SKM-1 (cell line): ENCODE data around the gene SH3RF3.

Experiments used
- DNase-seq: peaks from one replicate; lab custom pipeline; 2025; ENCODE audit not compliant: unreplicated experiment; lab: John Stamatoyannopoulos, UW

The SH3RF3 gene

DNA sequence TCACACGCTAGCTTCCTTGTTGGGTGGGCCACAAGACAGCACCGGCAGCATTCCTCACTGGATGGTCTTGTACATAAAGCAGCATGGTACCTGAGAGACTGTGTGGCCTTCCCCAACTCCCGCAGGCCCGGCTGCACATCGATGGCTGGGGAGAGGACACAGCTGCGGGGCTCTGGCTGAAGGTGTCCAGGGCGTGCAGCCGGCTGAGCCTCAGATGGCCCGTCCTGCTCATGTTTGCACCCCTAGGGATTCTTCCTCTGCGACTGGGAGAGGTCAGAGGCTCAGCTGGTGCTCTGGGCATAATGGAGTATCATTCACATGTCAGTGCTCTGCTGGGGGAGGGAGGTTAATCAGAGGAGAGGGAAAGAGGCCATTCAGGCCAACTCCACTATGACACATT, 276.9 kb downstream of the SH3RF3 start:
- no peak for DNase-seq

DNA sequence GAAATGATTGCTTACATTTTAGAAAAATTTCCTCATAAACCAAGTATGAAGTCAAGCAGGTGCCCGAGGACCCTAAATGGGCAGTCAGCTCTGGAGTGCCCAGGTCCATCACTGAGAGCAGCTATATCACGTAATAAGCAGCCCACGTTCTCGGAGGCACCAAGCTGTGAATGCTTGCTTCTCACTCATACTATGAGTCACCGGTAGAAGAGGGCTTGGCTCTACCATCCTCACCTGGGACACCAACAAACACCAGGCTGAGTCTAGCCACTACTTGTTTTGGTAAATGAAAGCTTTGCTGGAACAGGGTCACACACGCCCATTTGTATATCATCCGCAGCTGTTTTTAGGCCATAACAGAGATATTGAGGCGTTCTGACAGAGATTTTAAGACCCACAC, 277.3 kb downstream of the SH3RF3 start:
- no peak for DNase-seq

DNA sequence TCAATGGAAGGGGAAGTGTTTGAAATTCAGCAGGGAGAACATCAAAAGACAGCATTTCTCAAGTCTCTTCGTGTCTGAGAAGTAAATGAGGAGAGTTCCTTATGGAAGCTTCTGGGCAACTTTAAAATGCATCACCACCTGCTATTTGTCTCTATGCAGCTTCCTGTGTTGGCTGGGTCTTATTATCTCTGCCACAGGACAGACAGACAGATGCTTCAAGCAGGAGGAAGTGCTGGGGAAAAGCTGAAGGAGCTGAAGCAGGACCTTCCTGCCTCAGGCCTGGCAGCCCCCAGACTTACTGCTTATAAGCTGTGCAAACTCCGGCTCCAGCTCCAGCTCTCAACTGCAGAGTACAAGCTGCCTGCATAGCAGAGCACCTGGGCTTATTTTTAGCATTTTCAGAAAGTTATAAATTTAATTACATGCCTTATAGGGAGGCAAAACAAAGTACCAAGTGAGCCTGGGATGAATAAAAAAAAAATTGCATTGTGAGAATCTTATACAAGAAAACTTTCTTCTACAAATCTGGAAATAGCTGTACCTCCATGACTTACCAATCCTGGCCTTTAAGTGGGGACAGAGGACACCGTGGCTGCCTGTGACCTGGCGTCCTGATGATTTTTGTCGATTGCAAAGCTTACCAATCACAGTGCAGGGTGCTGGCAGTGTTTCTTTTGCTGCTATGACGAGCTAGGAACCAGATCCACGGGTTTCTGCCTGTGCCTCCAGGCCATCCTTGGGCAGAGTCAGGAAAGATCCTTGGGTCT, 278.5 kb downstream of the SH3RF3 start:
- DNase-seq, result no peak

DNA sequence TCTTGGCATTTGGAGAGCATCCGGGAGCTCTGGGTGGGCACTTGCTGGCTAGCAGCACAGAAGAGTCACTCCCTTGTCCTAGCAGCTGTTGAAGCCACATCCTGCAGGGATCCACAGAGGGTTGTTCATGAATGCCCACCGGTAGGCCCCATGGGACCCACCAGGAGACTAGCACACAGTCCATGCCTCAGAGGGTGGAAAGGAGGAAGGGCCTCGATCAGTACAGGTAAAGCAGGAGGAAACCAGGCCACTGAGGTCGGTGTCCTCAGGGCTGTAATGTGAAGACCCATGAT, 279.0 kb downstream of the SH3RF3 start:
- no peak for DNase-seq

DNA sequence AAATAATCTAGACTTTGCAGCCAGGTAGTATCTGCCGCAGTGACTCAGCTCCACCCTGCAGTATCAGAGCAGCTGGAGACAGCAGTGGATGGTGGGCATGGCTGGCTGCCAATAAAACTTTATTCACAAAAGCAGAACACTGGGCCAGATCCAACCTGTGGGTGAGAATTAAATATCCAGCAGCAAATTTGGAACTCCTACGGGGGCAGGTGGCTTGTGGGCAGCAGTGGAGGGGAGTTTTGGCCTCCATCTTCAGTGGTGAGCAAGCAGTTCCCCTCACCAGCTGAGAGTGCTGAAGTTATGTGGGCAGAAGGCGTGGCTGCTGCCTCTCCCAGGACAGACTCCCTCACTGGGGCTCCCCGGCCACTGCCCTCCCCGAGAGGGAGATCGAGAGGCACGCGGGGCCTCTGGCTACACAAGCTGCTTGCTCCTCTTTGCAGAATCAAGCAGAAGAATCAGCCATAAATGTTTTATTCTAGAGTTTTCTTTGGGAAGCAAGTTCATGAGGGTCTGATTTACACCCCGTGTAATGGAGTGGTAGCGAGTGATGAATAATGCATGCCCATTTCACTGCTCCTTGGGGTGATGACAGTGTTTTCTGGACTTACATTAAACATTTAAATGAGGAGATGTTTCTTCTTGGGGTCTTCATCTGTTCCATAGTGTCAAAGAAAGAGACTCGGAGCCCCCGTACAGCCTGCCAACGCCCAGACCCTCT, 280.5 kb downstream of the SH3RF3 start:
- DNase-seq, result no peak

DNA sequence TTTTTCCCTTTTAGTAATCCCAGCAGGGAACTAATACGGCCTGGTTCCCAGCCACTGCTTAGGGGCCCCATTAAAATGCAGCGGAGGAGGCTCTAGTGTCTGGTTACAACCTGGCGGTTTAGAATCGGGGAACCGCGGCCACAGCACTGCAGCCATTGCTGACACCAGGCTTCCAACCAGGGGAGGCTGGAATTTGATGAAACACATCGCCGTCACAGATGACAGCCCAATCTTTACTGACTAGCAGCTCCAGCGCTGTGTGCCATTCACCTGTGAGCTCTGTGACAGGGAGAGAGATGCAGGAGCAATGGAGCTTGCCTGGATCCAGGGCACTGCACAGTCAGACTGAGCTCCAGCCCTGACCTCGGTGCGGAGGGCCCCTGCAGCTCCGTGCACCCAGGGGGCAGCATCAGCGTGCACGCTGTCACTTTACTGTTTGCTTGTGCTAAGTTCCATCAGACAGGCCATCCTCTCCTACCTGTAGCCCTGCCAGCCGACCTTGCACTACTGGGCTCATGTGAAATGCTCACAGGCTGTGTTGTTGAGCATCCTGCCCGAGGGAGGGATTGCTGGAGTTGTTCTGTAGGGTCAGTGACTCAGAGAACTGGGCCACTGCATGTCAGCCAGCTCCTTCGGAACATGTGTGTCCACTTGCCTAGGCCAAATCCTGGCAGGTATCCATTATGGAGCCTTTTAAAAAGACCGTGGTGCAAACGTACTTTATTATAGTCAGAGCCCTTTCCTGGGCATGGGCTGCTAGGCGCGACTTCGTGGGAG, 281.2 kb downstream of the SH3RF3 start:
- DNase-seq, result no peak

DNA sequence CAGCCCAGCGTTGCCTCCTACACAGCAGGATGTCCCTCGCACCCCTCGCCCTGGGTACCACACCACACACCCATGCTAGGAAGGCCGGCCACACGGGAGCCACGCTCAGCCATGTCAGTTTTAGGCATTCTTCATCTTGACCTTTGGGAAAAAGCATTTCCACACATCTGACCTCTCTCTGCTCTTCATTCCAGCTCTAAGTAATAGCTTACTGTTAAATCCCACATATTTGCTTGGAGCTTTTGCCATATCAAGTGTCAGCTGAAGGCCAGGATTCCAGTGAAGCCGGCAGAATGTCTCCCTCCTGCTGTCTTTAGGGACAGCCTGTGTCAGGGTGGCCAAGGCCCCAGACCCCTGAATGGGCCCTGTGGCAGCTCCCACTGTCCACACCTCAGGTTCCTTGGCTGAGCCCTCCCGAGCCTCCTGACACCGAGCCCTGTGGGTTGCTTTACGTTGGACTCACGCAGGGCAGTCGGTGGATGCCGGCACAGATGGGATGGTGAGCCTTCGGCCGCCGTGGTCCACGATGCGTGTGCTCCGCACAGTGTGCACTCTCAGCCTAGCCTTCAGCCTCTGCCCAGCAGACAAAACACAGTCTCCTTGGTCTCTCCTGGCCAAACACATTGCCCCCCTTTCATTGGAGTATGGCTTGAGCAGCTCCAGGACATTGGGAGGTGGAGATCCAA, 282.8 kb downstream of the SH3RF3 start:
- DNase-seq, result no peak

DNA sequence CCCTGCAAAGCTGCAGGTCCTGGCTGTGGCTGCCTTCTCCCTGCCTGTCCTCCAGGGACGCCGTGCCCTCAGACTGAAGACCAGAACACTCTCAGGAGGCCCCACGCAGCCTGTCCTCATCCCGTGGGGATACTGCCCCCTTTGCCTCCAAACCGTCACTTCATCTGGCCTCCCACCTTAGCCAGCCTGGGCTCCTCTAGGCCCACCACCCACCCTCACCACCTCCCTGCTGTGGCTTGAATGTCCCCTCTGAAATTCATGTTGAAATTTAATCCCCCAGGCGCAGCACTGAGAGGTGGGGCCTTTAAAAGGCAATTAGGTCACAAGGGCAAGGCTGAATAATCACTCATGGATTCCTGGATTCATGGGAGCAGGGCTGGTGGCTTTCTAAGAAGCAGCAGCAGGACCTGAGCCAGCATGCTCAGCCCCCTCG, 286.6 kb downstream of the SH3RF3 start:
- DNase-seq, result no peak

DNA sequence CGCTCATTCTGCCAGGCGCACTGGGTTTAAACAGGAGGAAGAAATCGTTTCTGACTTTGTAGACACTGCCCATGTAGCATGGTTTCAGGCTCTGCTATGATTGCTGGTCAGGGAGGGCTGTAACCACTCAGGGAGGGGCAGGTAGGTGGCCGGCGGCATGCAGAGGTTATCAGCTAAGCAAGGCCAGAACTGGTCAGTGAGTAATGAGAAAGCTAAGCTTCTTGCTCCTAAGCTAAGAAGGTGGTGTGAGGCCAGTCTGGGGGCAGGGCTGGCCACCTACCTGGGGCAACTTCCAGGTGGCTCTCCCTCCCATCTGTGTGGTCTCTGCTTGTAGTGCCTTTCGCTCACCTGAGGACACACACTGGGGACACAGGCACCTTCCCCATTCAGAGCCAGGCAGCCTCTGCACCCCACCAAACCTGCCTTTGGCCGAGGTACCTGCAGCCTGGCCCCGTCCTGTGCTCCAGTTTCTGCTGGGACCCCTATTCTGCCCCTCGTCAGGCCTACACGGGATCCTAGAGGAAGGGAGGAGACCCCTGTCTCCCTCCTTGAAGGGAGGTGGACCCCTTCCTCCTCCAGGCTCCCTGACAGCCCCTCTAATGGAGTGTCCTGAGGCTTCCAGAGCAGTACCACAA, 288.8 kb downstream of the SH3RF3 start:
- no peak for DNase-seq

DNA sequence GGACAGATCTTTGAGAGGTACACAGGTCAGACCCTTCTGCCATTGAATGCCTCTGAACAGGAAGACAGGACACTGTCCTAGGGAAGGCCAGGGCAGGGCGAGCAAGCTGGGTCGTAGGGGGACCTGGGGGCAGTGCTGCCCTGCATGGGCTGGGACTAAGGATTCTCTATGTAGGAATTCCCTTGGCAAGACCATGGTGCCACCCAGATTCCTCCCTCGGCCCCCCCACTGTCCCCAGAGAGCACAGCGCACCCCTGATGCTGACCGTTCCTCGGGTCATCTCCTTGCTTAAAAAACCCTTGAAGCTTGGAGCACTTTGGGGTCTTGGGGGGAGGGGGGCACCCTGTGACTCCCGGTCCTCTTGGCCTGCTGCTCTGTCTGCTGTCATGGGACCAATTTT, 289.7 kb downstream of the SH3RF3 start:
- no peak for DNase-seq

DNA sequence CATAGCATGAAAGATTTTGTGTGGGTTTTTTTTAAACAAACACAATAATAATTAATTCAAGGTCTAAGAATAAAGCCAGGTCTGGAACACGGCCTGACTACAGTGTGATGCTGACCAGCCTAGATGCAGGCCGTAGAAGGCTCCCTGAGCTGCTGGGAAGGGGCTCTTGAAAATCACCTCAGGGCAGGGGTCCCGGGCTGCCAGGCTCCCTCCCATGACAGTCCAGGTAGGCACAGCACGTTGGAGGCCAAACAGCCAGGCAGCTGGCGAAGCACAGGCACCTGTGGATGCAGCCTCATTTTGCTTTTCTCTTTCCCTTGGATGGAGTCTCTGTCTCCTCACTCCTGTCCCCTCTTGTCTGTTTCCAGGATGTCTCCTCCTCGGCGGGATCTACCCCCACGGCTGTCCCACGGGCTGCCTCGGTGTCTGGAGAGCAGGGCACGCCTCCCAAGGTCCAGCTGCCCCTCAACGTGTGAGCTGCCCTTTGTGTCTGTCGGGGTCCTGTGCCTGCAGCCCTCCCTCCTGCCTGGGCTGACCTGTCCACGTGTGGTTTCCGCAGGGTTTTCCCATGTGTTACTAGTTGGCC, 290.3 kb downstream of the SH3RF3 start:
- no peak for DNase-seq

DNA sequence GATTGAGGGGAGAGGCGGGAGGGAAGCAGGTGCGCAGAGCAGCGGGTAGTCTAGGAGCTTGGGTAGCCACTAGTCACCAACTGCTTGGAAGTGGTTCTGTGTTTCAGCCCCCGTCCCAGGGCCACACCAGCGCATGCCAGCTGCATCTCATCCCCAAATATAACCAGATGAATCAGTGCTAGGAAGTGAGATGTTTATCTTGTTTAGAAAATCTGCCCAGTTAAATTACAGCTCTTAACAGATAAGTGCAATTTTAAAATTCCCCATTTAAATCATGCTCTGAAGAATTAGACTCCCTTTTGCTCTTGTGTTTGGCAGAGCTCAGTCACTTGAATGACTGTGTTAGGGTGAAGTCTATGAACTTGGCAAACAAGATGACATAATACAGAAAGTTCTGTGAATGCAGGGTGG, 291.0 kb downstream of the SH3RF3 start:
- no peak for DNase-seq

DNA sequence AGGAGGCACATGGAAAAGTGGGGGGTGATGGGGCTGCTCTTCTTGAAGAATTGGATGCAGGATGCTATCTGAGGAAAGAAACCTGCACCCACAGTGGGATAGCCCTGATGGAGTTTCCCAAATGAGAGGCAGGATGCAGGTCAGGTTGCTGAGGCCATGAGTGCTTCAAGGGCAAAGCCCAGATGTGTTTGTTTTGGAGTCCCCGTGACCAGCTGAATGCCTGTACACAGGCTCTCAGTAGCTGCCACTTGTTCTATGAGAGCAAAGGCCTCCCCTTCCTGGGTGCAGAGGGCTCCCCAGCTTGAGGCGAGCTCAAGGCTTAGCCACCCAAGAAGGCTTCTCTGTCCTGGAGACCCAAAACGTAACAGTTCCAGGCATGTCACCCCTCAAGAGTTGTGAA, 292.1 kb downstream of the SH3RF3 start:
- DNase-seq, result no peak

DNA sequence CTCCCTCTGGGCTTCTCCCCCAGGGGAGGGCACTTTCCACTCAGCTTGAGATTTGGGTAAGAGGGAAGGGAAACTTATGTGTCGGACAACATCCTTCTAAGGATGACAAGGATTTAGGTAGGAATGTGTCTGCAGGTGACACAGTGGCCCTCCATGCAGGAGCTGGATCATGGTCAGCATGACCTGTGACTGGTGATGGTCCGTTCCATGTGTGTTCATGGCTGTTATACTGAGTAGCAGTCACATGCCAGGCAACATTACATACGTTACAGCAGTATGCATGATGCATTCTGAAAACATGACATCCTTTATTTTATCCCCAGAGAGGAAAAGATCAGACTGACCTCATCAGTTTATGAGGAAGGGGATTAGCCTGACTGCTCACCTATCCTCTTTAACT, 292.6 kb downstream of the SH3RF3 start:
- no peak for DNase-seq

DNA sequence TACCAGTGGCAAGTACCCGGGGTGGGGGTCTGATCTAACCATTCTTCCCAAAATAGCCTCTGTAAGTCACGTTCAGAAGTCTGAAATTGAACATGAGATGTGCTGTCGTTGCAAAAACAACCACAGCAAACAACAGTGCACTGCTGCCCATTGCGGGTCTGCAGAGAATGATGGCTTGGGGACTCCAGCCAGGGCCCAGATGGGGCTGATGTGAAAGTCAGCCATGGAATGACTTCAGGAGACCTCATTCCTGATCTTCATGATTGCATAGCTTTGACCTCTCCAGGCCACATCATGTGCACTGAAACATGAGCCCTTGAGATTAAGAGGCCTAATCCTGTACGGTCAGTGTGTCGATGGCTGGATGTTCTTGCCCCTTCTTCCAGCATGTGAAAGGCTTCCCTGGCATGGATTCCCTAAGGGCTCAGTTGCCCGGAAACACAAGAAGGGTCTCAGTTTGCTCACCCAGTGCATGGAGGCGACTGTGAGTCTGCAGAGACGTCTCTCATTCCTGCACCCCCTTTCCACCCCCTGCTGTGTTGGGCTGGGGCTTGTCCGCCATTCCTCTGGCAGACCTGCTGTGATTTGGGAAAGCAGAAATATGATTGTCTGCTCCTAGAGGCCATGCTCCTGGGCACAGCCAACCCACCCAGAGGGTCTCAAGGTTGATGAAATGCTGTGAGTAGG, 293.2 kb downstream of the SH3RF3 start:
- no peak for DNase-seq

DNA sequence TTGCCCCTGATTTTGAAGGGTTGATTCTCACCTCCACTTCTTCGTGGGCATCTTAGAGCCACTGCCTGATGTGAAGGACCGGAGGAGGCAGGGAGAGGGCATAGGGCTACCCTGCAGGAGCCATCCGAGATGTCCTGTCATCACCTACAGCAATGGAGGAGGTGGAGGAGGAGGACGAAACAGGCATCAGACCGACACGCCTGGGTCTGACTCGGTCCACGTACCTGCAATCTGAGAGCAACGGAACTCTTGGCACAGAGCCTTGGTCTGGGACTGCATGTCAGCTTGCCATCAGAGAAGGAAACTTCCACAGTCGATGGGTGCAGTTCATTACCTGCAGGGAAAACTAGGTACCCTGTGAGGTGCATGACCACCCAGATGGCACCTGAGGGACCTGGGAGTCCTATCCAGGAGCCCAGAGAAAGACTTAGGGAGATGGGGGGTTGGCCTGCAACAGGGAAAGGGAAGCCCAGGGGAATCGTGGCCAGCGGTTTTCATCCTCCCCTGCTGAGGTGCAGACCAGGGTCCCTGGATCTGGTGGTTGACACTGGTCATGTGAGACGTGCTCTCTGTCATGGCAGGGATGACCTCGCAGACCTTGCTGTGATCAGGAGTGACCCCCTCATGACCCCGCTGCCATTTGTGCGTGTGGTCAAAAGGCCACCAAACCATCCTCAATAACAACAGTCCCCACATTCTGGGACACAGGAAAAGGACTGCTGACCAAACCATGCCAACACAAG, 293.9 kb downstream of the SH3RF3 start:
- no peak for DNase-seq

DNA sequence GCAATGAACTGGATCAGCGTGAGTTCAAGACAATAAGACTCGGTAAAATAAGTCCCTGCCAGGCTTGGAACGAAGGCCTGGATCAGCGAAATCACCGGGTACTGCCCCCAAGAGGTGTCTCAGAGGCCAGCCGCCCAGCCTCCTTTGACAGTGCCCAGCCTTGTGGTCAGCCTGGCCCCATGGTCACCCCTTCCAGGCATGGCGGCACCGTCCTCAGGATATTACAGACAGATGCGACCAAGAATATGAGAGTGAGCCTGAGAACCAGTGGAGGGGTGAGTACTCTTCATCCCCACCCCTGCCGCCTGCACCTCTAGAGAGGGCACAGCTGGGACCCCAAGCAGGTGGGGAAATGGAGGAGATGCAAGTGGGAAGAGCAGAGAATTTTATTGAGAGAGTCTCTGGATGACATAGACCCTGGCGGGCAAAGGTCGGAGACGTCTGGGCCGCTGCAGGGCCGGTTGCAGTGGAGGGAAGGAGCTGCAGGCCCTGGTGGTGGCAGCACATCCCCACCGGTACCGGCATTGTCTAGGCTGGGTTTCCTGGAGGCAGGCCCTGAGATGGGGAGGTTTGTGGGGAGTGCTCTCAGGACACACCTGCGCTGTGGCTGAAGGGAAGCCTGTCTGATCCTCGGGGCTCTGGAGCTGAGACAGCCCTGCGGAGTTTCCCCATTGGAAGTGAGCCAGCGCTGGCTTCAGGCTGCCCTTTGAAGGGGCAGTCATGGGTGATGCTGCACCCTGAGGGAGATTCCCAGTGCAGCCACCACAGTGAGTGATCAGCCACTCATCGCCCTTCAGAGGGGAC, 294.8 kb downstream of the SH3RF3 start:
- no peak for DNase-seq

DNA sequence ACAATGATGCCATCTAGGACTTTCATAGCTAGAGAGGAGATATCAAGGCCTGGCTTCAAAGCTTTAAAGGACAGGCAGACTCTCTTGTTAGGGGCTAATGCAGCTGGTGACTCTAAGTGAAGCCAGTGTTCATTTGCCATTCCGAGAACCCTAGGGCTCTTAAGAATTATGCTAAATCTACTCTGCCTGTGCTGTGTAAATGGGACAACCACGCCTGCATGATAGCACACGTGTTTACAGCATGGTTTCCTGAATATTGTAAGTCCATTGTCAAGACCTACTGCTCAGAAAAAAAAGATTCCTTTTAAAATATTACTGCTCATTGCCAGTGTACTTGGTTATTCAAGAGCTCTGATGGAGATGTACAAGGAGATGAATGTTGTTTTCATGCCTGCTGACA, 296.4 kb downstream of the SH3RF3 start:
- no peak for DNase-seq

DNA sequence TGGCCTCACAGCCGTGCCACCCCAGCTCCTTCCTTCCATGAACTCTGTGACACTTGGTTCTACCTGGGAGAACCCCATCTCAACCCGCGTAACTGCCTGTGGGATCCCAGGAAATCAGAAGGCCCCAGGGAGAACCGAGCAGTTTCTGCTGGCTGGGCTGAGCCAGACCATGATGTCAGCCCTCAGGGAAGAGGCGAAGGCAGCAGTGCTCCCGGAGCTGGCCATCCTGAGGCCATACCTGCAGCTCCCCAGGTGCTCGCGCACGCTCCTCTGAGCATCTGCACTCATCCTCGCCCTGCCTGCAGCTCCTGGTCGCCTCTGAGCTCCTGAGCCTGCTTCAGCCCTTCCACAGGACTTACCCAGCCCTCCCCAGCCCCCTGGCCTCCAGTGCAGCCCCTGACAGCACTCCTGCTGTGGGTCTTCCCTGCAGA, 298.7 kb downstream of the SH3RF3 start:
- no peak for DNase-seq
